CD4-positive, CD25-positive, alpha-beta regulatory T cell (primary cell): ENCODE results near the gene CAPN5. TPM values are rescaled to one million over a fixed set of nuclear protein-coding genes. Genes with fewer than 3 reads are reported as not detected.
"Not testable (repeated sequence)": the region's sequence is repeated elsewhere in the genome, so short reads cannot be mapped to it uniquely, and the experiment has no call there.

Experiments used
- ATAC-seq, 2 donors: fragments of 150-1000 bp; cut with Tn5 transposase; one replicate each; pipeline ENCODE4 v1.10.0; 2021; ENCODE audit warnings: low read depth in 2 of 2, moderate number of reproducible peaks in 2 of 2, moderate library complexity in 1 of 2
- DNase-seq, 3 donors: peaks; one replicate each; pipeline versions ENCODE4 v3.0.0 to v3.0.0-alpha.2; 2012 to 2022; ENCODE audit warnings: mixed read lengths in 1 of 3
- H3K27ac ChIP-seq: one replicate; pipeline ENCODE4 v1.7.0; 2013; ENCODE audit warnings: mild to moderate bottlenecking, low read length; ENCODE audit not compliant: insufficient read depth, poor library complexity, severe bottlenecking
- H3K27me3 ChIP-seq: one replicate; pipeline ENCODE4 v1.7.0; 2013; ENCODE audit warnings: low read length; ENCODE audit not compliant: control insufficient read depth, insufficient read depth
- H3K36me3 ChIP-seq: one replicate; pipeline ENCODE4 v1.7.0; 2013; ENCODE audit warnings: mild to moderate bottlenecking, low read length, moderate library complexity; ENCODE audit not compliant: control insufficient read depth, insufficient read depth
- H3K4me1 ChIP-seq: 2 replicates; pipeline ENCODE4 v1.7.0; 2013; ENCODE audit warnings: mild to moderate bottlenecking, low read length; ENCODE audit not compliant: insufficient read depth, control insufficient read depth, poor library complexity, severe bottlenecking
- H3K4me3 ChIP-seq: one replicate; pipeline ENCODE4 v1.7.0; 2013; ENCODE audit warnings: low read depth, mild to moderate bottlenecking, low read length, moderate library complexity
- H3K9me3 ChIP-seq, 2 experiments: 1 replicate in 1 of 2; 2 replicates in 1 of 2; pipeline ENCODE4 v1.7.0; 2013; ENCODE audit warnings: low read length in 2 of 2, mild to moderate bottlenecking in 1 of 2, moderate library complexity in 1 of 2; ENCODE audit not compliant: control insufficient read depth in 2 of 2
- H3K27ac Mint-ChIP-seq, 3 donors: one replicate each; pipeline ENCODE4 v1.8.0; 2020 to 2022; ENCODE audit warnings: mild to moderate bottlenecking in 3 of 3, mixed read lengths in 3 of 3, moderate library complexity in 2 of 3
- H3K27me3 Mint-ChIP-seq: one replicate; pipeline ENCODE4 v1.8.0; 2022; ENCODE audit warnings: mild to moderate bottlenecking, mixed read lengths
- H3K36me3 Mint-ChIP-seq: one replicate; pipeline ENCODE4 v1.8.0; 2020; ENCODE audit warnings: mixed read lengths
- H3K4me1 Mint-ChIP-seq, 4 donors: one replicate each; pipeline ENCODE4 v1.8.0; 2020 to 2022; ENCODE audit warnings: mixed read lengths in 4 of 4, mild to moderate bottlenecking in 1 of 4
- H3K4me3 Mint-ChIP-seq, 4 donors: one replicate each; pipeline ENCODE4 v1.8.0; 2020 to 2022; ENCODE audit warnings: mild to moderate bottlenecking in 4 of 4, mixed read lengths in 4 of 4, moderate library complexity in 3 of 4
- H3K9me3 Mint-ChIP-seq, 7 donors: one replicate each; pipeline ENCODE4 v1.8.0; 2020 to 2022; ENCODE audit warnings: mixed read lengths in 7 of 7, mild to moderate bottlenecking in 3 of 7, moderate library complexity in 2 of 7
- polyA plus RNA-seq, 4 donors: library from polyadenylated mRNA; unstranded; fragments of 300-500 nt; fragmentation: Illumina TruSeq; gene quantifications; one replicate each; pipeline ENCODE4 v1.2.3, GENCODE V29; 2021
- total RNA-seq: library from RNA; stranded (reverse); gene quantifications from one replicate; pipeline ENCODE4 v1.2.3, GENCODE V29; 2022

Gene CAPN5
- total and polyA plus RNA-seq, 5 donors from 2014 or later = 0.74 to 2.8 (median 1.2) TPM

GRCh38 chr11:77044886-77045285 lies 21.9 kb upstream of the CAPN5 start:
- no peak overlapping the region for H3K27ac Mint-ChIP-seq
- no peak for DNase-seq
- no peaks in the 10 kb centered on the region for H3K9me3 Mint-ChIP-seq
- no peaks in the 10 kb centered on the region for H3K9me3 ChIP-seq
- peaks cover 26% of the 10 kb centered on the region for H3K27me3 Mint-ChIP-seq
- H3K36me3 ChIP-seq = no peaks in the 10 kb centered on the region
- ATAC-seq = no peak
- no peaks in the 10 kb centered on the region for H3K36me3 Mint-ChIP-seq
- peaks cover 0 to 15% (median 9%) of the 10 kb centered on the region in 4 donors for H3K4me1 Mint-ChIP-seq
- no peak overlapping the region for H3K27ac ChIP-seq
- no peak overlapping the region for H3K4me3 ChIP-seq
- H3K27me3 ChIP-seq = peaks cover 7% of the 10 kb centered on the region
- H3K4me1 ChIP-seq = peaks cover 14% of the 10 kb centered on the region
- no peak overlapping the region for H3K4me3 Mint-ChIP-seq

- Mint-ChIP-seq H3K27me3 (peaks cover 26% of the 10 kb centered on the region), H3K27ac (no peak overlapping the region), H3K9me3 (no peaks in the 10 kb centered on the region), H3K4me1 (peaks cover 0 to 15% (median 9%) of the 10 kb centered on the region in 4 donors), H3K36me3 (no peaks in the 10 kb centered on the region), H3K4me3 (peak overlapping the region in 2 of 4 donors; percentile 14 to 41)
- peaks cover 7% of the 10 kb centered on the region for H3K27me3 ChIP-seq
- peaks cover 14% of the 10 kb centered on the region for H3K4me1 ChIP-seq
- ATAC-seq = no peak
- H3K36me3 ChIP-seq = no peaks in the 10 kb centered on the region
- no peak overlapping the region for H3K27ac ChIP-seq
- H3K9me3 ChIP-seq = no peaks in the 10 kb centered on the region
- peak; percentile 25 to 61 (median 50) for DNase-seq
- no peak overlapping the region for H3K4me3 ChIP-seq
Observed at GRCh38 chr11:77046060-77046501, 20.7 kb upstream of the CAPN5 start.

GRCh38 chr11:77047007-77047927 lies 19.5 kb upstream of the CAPN5 start:
- no peaks in the 10 kb centered on the region for H3K9me3 Mint-ChIP-seq
- no peaks in the 10 kb centered on the region for H3K9me3 ChIP-seq
- H3K4me1 ChIP-seq = peaks cover 14% of the 10 kb centered on the region
- H3K27ac ChIP-seq = peak overlapping the region; percentile 73
- peak; percentile 79 to 95 (median 93) for DNase-seq
- no peaks in the 10 kb centered on the region for H3K36me3 Mint-ChIP-seq
- peaks cover 7% of the 10 kb centered on the region for H3K27me3 ChIP-seq
- peak; percentile 90 to 94 for ATAC-seq
- H3K27me3 Mint-ChIP-seq = peaks cover 34% of the 10 kb centered on the region
- peak overlapping the region; percentile 58 to 89 (median 68) for H3K27ac Mint-ChIP-seq
- no peaks in the 10 kb centered on the region for H3K36me3 ChIP-seq
- H3K4me1 Mint-ChIP-seq = peaks cover 0 to 15% (median 9%) of the 10 kb centered on the region in 4 donors
- H3K4me3 Mint-ChIP-seq = peak overlapping the region; percentile 34 to 89 (median 77)
- peak overlapping the region; percentile 77 for H3K4me3 ChIP-seq

- not testable (repeated sequence) for H3K9me3 ChIP-seq, H3K36me3 ChIP-seq, H3K27ac Mint-ChIP-seq, H3K27me3 ChIP-seq, ATAC-seq, H3K36me3 Mint-ChIP-seq, H3K27ac ChIP-seq, H3K9me3 Mint-ChIP-seq, H3K4me3 ChIP-seq
- Mint-ChIP-seq H3K4me3 (peak overlapping the region in 1 of 4 donors; percentile 34), H3K4me1 (peaks cover 0 to 15% (median 9%) of the 10 kb centered on the region in 4 donors), H3K27me3 (peaks cover 31% of the 10 kb centered on the region)
- H3K4me1 ChIP-seq = peaks cover 14% of the 10 kb centered on the region
- peak in 1 of 3 donors; percentile 21 for DNase-seq
Observed at GRCh38 chr11:77047928-77048446, 18.8 kb upstream of the CAPN5 start.

- Histone ChIP-seq H3K27me3 (peaks cover 7% of the 10 kb centered on the region), H3K4me1 (peaks cover 14% of the 10 kb centered on the region), H3K4me3 (no peak overlapping the region), H3K9me3 (no peaks in the 10 kb centered on the region), H3K27ac (no peak overlapping the region), H3K36me3 (no peaks in the 10 kb centered on the region)
- no peak for ATAC-seq
- DNase-seq = no peak
- Mint-ChIP-seq H3K27me3 (peaks cover 25% of the 10 kb centered on the region), H3K36me3 (no peaks in the 10 kb centered on the region), H3K27ac (no peak overlapping the region), H3K9me3 (no peaks in the 10 kb centered on the region), H3K4me1 (peaks cover 0 to 15% (median 9%) of the 10 kb centered on the region in 4 donors), H3K4me3 (no peak overlapping the region)
Observed at GRCh38 chr11:77049026-77049425, 17.7 kb upstream of the CAPN5 start.

- Mint-ChIP-seq H3K27ac (no peak overlapping the region), H3K9me3 (peaks cover 0 to 9% (median 0%) of the 10 kb centered on the region in 7 donors), H3K27me3 (peaks cover 14% of the 10 kb centered on the region)
Observed at GRCh38 chr11:77051511-77051910, 15.3 kb upstream of the CAPN5 start.

GRCh38 chr11:77052518-77052917 lies 14.3 kb upstream of the CAPN5 start:
- Mint-ChIP-seq H3K27me3 (peaks cover 8% of the 10 kb centered on the region), H3K27ac (no peak overlapping the region), H3K4me1 (peaks cover 0 to 2% (median 0%) of the 10 kb centered on the region in 4 donors), H3K4me3 (no peak overlapping the region), H3K9me3 (peaks cover 0 to 14% (median 0%) of the 10 kb centered on the region in 7 donors), H3K36me3 (no peaks in the 10 kb centered on the region)
- no peaks in the 10 kb centered on the region for H3K27me3 ChIP-seq
- no peak overlapping the region for H3K4me3 ChIP-seq
- H3K27ac ChIP-seq = no peak overlapping the region
- H3K9me3 ChIP-seq = peaks cover 0 to 14% of the 10 kb centered on the region in 2 experiments
- DNase-seq (no peak), ATAC-seq (no peak)
- no peaks in the 10 kb centered on the region for H3K36me3 ChIP-seq
- H3K4me1 ChIP-seq = no peaks in the 10 kb centered on the region

More at GRCh38 chr11:77051511-77051910, 15.3 kb upstream of the CAPN5 start:
- Histone ChIP-seq H3K27ac (no peak overlapping the region), H3K9me3 (peaks cover 0 to 7% of the 10 kb centered on the region in 2 experiments), H3K27me3 (no peaks in the 10 kb centered on the region), H3K36me3 (no peaks in the 10 kb centered on the region), H3K4me3 (no peak overlapping the region), H3K4me1 (peaks cover 6% of the 10 kb centered on the region)
- no peak for DNase-seq
- Mint-ChIP-seq H3K36me3 (no peaks in the 10 kb centered on the region), H3K4me3 (no peak overlapping the region), H3K4me1 (peaks cover 0 to 12% (median 5%) of the 10 kb centered on the region in 4 donors)
- no peak for ATAC-seq
